Measurements from ENCODE around the gene ARHGEF40.

DNA sequence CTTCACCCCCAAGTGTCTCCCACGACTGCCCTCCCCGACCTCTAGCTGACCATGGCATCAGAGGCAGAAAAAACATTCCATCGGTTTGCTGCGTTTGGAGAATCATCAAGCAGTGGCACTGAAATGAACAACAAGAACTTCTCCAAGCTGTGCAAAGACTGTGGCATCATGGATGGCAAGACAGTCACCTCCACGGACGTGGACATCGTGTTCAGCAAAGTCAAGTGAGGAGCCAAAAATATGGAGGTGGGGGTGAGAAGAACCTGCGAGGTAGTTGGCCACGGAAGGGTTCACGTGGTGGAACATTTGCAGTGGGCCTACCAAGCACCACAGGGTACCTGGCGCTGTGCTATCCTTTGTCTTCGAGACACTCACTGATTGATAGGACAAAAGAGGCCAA is 39.6 kb upstream of the ARHGEF40 start:
- TF ChIP-seq EZH2 (IDR thresholded peaks at IDR 0.05) (no peak), POLR2AphosphoS5 (IDR thresholded peaks at IDR 0.05; ENCODE audit: borderline replicate concordance, low read depth, low read length) (no peak), FOXP2 (optimal IDR thresholded peaks at IDR 0.05; ENCODE audit: control extremely low read depth, extremely low read length, insufficient read depth) (no peak)
